SK-N-MC (cell line): ENCODE data around the gene KDM4E.
"Not testable (repeated sequence)": the region's sequence is repeated elsewhere in the genome, so short reads cannot be mapped to it uniquely, and the experiment has no call there.

Experiments used
- DNase-seq: peaks from one replicate; pipeline ENCODE4 v3.0.0-alpha.2; 2011; ENCODE audit warnings: low read depth, low spot score
- H3K27ac ChIP-seq: fragments of 200-600 bp; sonication (generic); 2 replicates; pipeline ENCODE4 v1.5.1; 2016; ENCODE audit warnings: mixed run types
- H3K36me3 ChIP-seq: fragments of 200-600 bp; sonication (generic); 2 replicates; pipeline ENCODE4 v1.6.1; 2017; ENCODE audit warnings: antibody characterized with exemption, low read length, mixed read lengths; ENCODE audit not compliant: insufficient read depth
- H3K4me3 ChIP-seq: fragments of 200-600 bp; sonication (generic); 2 replicates; pipeline ENCODE4 v1.5.1; 2016
- H3K9ac ChIP-seq: fragments of 200-600 bp; sonication (generic); 2 replicates; pipeline ENCODE4 v1.8.0; 2017; ENCODE audit warnings: mixed run types, mixed read lengths; ENCODE audit not compliant: insufficient read length
- H3K9me3 ChIP-seq: fragments of 200-600 bp; sonication (generic); 2 replicates; pipeline ENCODE4 v1.6.1; 2017; ENCODE audit warnings: low read depth, mild to moderate bottlenecking, antibody characterized with exemption, low read length, moderate library complexity, mixed read lengths
- EZH2 ChIP-seq: fragments of 200-600 bp; sonication (generic); IDR thresholded peaks from one replicate; pipeline ENCODE4 v1.6.1; 2017; ENCODE audit warnings: antibody characterized with exemption
- FOXP2 ChIP-seq: optimal IDR thresholded peaks from 2 replicates; pipeline ENCODE3; 2011; ENCODE audit warnings: mild to moderate bottlenecking, moderate library complexity; ENCODE audit not compliant: insufficient read depth; ENCODE audit errors: extremely low read length, control extremely low read depth
- POLR2AphosphoS5 ChIP-seq: IDR thresholded peaks from 2 replicates; pipeline ENCODE4 v1.6.1; 2012; ENCODE audit warnings: mild to moderate bottlenecking, low read depth, low read length, borderline replicate concordance

Gene KDM4E

DNA sequence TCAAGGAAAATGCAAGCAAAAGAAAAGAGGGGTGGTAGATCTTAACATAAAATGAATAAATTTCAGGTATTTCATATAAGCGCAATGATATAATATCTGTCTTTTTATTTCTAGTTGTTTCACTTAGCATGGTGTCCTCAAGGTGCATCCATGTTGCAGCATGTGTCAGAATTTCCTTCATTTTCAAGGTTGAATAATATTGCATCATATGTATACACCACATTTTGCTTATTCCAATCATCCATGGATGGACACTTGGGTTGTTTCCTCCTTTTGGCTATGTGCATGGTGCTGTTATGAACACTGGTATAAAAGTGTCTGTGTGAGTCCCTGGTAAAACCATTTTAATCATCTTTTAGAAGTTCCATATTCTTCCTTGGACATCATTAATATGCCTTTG lies 17.2 kb downstream of the KDM4E start:
- Histone ChIP-seq H3K27ac (no peak overlapping the region), H3K9ac (no peak overlapping the region), H3K9me3 (no peaks in the 10 kb centered on the region), H3K4me3 (no peak overlapping the region), H3K36me3 (no peaks in the 10 kb centered on the region)
- DNase-seq: no peak
- TF ChIP-seq POLR2AphosphoS5 (no peak), EZH2 (no peak), FOXP2 (no peak)

DNA sequence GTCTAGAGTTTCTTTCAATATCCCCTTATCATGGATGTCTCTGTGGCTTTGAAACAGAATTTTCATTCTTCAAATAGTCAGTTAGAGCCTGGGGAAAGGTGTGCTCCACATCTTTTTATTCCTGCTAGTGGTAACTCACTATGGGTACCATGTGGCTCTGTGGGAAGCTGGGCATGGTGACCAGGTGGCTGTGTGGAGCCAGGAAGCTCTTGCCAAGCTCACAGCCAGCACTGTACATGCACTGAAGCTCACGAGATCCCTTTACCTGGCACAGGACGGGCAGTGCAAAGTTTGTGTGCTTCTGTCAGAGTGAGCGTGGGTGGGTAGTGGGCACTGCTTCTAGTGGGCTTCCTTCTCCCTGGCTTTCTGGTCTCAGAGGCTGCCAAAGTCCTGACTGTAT lies 17.8 kb downstream of the KDM4E start:
- H3K27ac ChIP-seq: no peak overlapping the region
- H3K4me3 ChIP-seq: no peak overlapping the region
- no peak for TF ChIP-seq EZH2
- no peak for TF ChIP-seq POLR2AphosphoS5
- TF ChIP-seq FOXP2: no peak
- no peak overlapping the region for H3K9ac ChIP-seq
- no peaks in the 10 kb centered on the region for H3K9me3 ChIP-seq
- H3K36me3 ChIP-seq: no peaks in the 10 kb centered on the region
- DNase-seq: no peak

DNA sequence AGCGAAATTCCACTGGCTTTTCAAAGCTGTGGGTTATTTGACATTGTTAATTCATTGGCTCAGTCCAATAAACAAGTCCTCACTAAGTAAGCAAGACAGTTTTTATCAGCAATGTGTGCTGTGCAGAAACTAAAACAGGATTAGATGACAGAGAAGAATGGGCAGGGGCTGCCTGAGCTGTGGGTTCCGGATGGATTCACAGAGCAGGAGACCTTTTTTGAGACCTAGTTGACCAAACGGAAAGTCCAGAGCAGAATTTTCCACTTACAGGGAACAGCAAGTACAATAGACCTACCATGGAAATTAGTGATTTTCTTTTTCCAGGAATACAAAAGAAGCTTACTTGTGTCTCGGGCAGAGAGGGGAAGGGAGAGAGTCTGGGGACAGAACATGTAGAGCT lies 19.0 kb downstream of the KDM4E start:
- Histone ChIP-seq H3K36me3 (no peaks in the 10 kb centered on the region), H3K27ac (no peak overlapping the region), H3K9me3 (no peaks in the 10 kb centered on the region), H3K9ac (no peak overlapping the region), H3K4me3 (no peak overlapping the region)
- DNase-seq: no peak
- TF ChIP-seq EZH2 (no peak), FOXP2 (no peak), POLR2AphosphoS5 (no peak)

- DNase-seq: no peak
- no peak overlapping the region for H3K4me3 ChIP-seq
- H3K9ac ChIP-seq: no peak overlapping the region
- no peak for TF ChIP-seq EZH2
- TF ChIP-seq FOXP2: no peak
- no peak for TF ChIP-seq POLR2AphosphoS5
- no peaks in the 10 kb centered on the region for H3K9me3 ChIP-seq
- H3K27ac ChIP-seq: no peak overlapping the region
- no peaks in the 10 kb centered on the region for H3K36me3 ChIP-seq
Observed at GRCh38 chr11:95045812-95046211, 20.8 kb downstream of the KDM4E start.

- not testable (repeated sequence) for DNase-seq, H3K27ac ChIP-seq, H3K9me3 ChIP-seq, H3K36me3 ChIP-seq, H3K4me3 ChIP-seq, H3K9ac ChIP-seq
Observed at GRCh38 chr11:95049122-95049521, 24.1 kb downstream of the KDM4E start, which contains the start of gene KDM4F. TSS of gene KDM4F (plus strand) at chr11:95049422.

- no peaks in the 10 kb centered on the region for H3K36me3 ChIP-seq
- H3K4me3 ChIP-seq: no peak overlapping the region
- TF ChIP-seq POLR2AphosphoS5 (no peak), EZH2 (no peak), FOXP2 (no peak)
- DNase-seq: no peak
- H3K9me3 ChIP-seq: no peaks in the 10 kb centered on the region
- no peak overlapping the region for H3K27ac ChIP-seq
- H3K9ac ChIP-seq: no peak overlapping the region
Observed at GRCh38 chr11:95050595-95051202, 25.6 kb downstream of the KDM4E start.

DNA sequence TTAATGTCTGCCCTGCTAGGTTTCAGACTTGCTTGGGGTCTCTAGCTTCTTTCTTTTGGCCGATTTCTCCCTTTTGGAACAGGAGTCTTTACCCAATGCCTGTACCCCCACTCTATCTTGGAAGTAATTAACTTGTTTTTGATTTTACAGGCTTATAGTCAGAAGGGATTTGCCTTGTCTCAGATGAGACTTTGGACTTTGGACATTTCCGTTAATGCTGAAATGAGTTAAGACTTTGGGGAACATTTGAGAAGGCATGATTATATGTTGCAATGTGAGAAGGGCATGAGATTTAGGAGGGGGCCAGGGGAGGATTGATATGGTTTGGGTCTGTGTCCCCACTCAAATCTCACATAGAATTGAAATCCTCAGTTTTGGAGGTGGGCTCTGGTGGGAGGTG lies 29.3 kb downstream of the KDM4E start:
- no peaks in the 10 kb centered on the region for H3K9me3 ChIP-seq
- no peak overlapping the region for H3K27ac ChIP-seq
- H3K36me3 ChIP-seq: no peaks in the 10 kb centered on the region
- DNase-seq: no peak
- H3K4me3 ChIP-seq: no peak overlapping the region
- no peak overlapping the region for H3K9ac ChIP-seq
- no peak for TF ChIP-seq EZH2
- TF ChIP-seq FOXP2: no peak
- no peak for TF ChIP-seq POLR2AphosphoS5

GRCh38 chr11:95055283-95055897 lies 30.3 kb downstream of the KDM4E start:
- no peak overlapping the region for H3K4me3 ChIP-seq
- H3K27ac ChIP-seq: no peak overlapping the region
- H3K36me3 ChIP-seq: no peaks in the 10 kb centered on the region
- H3K9me3 ChIP-seq: no peaks in the 10 kb centered on the region
- no peak for DNase-seq
- TF ChIP-seq FOXP2 (no peak), EZH2 (no peak)
- no peak overlapping the region for H3K9ac ChIP-seq

DNA sequence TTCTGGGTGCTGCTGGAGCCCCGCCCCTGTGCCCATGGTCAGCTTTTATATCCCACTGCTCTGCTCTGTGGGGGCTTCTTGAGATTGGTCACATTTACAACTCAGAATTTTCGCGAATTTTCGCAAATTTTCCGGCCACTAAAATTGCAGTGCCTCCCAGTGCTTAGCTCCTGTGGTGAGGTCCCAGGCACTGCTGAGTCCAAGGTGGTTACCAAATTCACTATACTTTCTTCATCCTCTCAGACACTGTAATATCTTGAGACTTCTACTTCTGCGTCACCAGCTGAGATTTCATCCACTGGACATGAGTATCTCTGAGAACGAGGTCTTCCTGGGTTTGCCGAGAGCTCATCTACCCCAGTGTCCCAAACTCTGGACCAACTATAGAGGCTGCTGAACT lies 32.9 kb downstream of the KDM4E start:
- Histone ChIP-seq H3K36me3 (no peaks in the 10 kb centered on the region), H3K9me3 (no peaks in the 10 kb centered on the region), H3K4me3 (no peak overlapping the region), H3K9ac (no peak overlapping the region), H3K27ac (no peak overlapping the region)
- TF ChIP-seq FOXP2: no peak
- TF ChIP-seq POLR2AphosphoS5: no peak
- no peak for TF ChIP-seq EZH2
- no peak for DNase-seq
